ENCODE data around the gene PCDH9.

Gene PCDH9

GRCh38 chr13:66378894-66379293, 851.2 kb downstream of the PCDH9 start:
- Histone ChIP-seq H3K4me2 (ENCODE audit: low read length) (no peak overlapping the region), H3K27ac (ENCODE audit: low read depth, low read length, poor library complexity, severe bottlenecking) (no peak overlapping the region), H3K9me3 (ENCODE audit: low read length) (no peaks in the 10 kb centered on the region)

GRCh38 chr13:66377569-66377968, 852.6 kb downstream of the PCDH9 start:
- H3F3A ChIP-seq (ENCODE audit: insufficient read depth, low read length), result no peaks in the 10 kb centered on the region
- no peak for TF ChIP-seq EZH2 (IDR thresholded peaks at IDR 0.05; ENCODE audit: borderline replicate concordance, low read length)
- TF ChIP-seq, protein P1, sequence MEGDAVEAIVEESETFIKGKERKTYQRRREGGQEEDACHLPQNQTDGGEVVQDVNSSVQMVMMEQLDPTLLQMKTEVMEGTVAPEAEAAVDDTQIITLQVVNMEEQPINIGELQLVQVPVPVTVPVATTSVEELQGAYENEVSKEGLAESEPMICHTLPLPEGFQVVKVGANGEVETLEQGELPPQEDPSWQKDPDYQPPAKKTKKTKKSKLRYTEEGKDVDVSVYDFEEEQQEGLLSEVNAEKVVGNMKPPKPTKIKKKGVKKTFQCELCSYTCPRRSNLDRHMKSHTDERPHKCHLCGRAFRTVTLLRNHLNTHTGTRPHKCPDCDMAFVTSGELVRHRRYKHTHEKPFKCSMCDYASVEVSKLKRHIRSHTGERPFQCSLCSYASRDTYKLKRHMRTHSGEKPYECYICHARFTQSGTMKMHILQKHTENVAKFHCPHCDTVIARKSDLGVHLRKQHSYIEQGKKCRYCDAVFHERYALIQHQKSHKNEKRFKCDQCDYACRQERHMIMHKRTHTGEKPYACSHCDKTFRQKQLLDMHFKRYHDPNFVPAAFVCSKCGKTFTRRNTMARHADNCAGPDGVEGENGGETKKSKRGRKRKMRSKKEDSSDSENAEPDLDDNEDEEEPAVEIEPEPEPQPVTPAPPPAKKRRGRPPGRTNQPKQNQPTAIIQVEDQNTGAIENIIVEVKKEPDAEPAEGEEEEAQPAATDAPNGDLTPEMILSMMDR (IDR thresholded peaks at IDR 0.05; ENCODE audit: low read length), result no peak
- no peaks in the 10 kb centered on the region for H3K9me3 ChIP-seq (ENCODE audit: low read length)
- H2AFZ ChIP-seq (ENCODE audit: low read length), result peak overlapping the region; percentile 52; the same call in 1 of the 2 replicates
- no peaks in the 10 kb centered on the region for H3K27me3 ChIP-seq (ENCODE audit: insufficient read depth, low read length)
- no peaks in the 10 kb centered on the region for H3K36me3 ChIP-seq (ENCODE audit: insufficient read depth, low read length)
- H3K9me2 ChIP-seq (ENCODE audit: low read depth, low read length), result no peaks in the 10 kb centered on the region
- H3K79me2 ChIP-seq (ENCODE audit: insufficient read depth, low read length), result no peaks in the 10 kb centered on the region
- peaks cover 30% of the 10 kb centered on the region for H3K4me1 ChIP-seq (ENCODE audit: insufficient read depth, low read length, severe bottlenecking)
- H3K4me3 ChIP-seq (ENCODE audit: low read depth, low read length, poor library complexity, severe bottlenecking), result no peak overlapping the region
- H4K20me1 ChIP-seq (ENCODE audit: insufficient read depth, low read length), result no peaks in the 10 kb centered on the region
- H3K27ac ChIP-seq (ENCODE audit: low read depth, low read length, poor library complexity, severe bottlenecking), result no peak overlapping the region
- H3K9ac ChIP-seq (ENCODE audit: low read length), result no peak overlapping the region
- H3K4me2 ChIP-seq (ENCODE audit: low read length), result no peak overlapping the region

More at GRCh38 chr13:66378894-66379293, 851.2 kb downstream of the PCDH9 start:
- no peak overlapping the region for H3K4me3 ChIP-seq (ENCODE audit: low read depth, low read length, poor library complexity, severe bottlenecking)
- peaks cover 25% of the 10 kb centered on the region for H3K4me1 ChIP-seq (ENCODE audit: insufficient read depth, low read length, severe bottlenecking)
- H2AFZ ChIP-seq (ENCODE audit: low read length), result no peak overlapping the region
- H3K27me3 ChIP-seq (ENCODE audit: insufficient read depth, low read length), result no peaks in the 10 kb centered on the region
- TF ChIP-seq, protein P1 (IDR thresholded peaks at IDR 0.05; ENCODE audit: low read length), result no peak
- no peak for TF ChIP-seq EZH2 (IDR thresholded peaks at IDR 0.05; ENCODE audit: borderline replicate concordance, low read length)
- H4K20me1 ChIP-seq (ENCODE audit: insufficient read depth, low read length), result no peaks in the 10 kb centered on the region
- H3K79me2 ChIP-seq (ENCODE audit: insufficient read depth, low read length), result no peaks in the 10 kb centered on the region
- H3K9me2 ChIP-seq (ENCODE audit: low read depth, low read length), result no peaks in the 10 kb centered on the region
- no peak overlapping the region for H3K9ac ChIP-seq (ENCODE audit: low read length)
- no peaks in the 10 kb centered on the region for H3K36me3 ChIP-seq (ENCODE audit: insufficient read depth, low read length)
- no peaks in the 10 kb centered on the region for H3F3A ChIP-seq (ENCODE audit: insufficient read depth, low read length)

DNA sequence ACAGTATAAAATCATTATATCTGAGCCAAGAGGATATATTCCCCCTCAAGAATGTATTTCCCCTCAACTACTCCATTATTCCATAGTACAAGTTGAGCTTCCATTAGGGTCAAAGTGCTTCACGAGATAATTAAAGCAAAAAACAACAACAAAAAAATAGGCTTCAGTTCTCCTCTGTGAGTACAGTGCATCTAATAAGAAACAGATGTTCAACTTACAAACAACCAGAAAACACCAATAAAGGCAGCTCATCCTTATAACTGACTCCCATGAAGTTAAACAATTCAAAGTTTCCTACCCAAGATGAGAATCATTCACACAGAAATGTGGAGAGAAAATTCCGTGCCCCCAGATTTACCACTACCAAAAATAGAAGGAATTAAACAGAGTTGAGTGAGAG, 854.4 kb downstream of the PCDH9 start:
- Histone ChIP-seq H3F3A (ENCODE audit: insufficient read depth, low read length) (no peaks in the 10 kb centered on the region), H3K9me3 (ENCODE audit: low read length) (no peaks in the 10 kb centered on the region), H3K4me2 (ENCODE audit: low read length) (no peak overlapping the region), H3K9me2 (ENCODE audit: low read depth, low read length) (no peaks in the 10 kb centered on the region), H3K27me3 (ENCODE audit: insufficient read depth, low read length) (no peaks in the 10 kb centered on the region), H3K4me3 (ENCODE audit: low read depth, low read length, poor library complexity, severe bottlenecking) (no peak overlapping the region), H3K4me1 (ENCODE audit: insufficient read depth, low read length, severe bottlenecking) (peaks cover 30% of the 10 kb centered on the region), H3K79me2 (ENCODE audit: insufficient read depth, low read length) (no peaks in the 10 kb centered on the region), H2AFZ (ENCODE audit: low read length) (peak overlapping the region; percentile 56), H3K27ac (ENCODE audit: low read depth, low read length, poor library complexity, severe bottlenecking) (no peak overlapping the region), H4K20me1 (ENCODE audit: insufficient read depth, low read length) (no peaks in the 10 kb centered on the region), H3K36me3 (ENCODE audit: insufficient read depth, low read length) (no peaks in the 10 kb centered on the region), H3K9ac (ENCODE audit: low read length) (no peak overlapping the region)
- TF ChIP-seq, protein P1 (IDR thresholded peaks at IDR 0.05; ENCODE audit: low read length), result no peak
- no peak for TF ChIP-seq EZH2 (IDR thresholded peaks at IDR 0.05; ENCODE audit: borderline replicate concordance, low read length)

All from OCI-LY1 (cell line).